H1 (cell line): ENCODE results near the gene SEMA3B. TPM values are rescaled to one million over a fixed set of nuclear protein-coding genes. Genes with fewer than 3 reads are reported as not detected.

Source experiments
- BRCA1 ChIP-seq: IDR thresholded peaks from 2 replicates; pipeline ENCODE4 v1.6.1; 2012; ENCODE audit warnings: low read depth, low read length, improper control_type of control experiment
- HDAC2 ChIP-seq, 2 experiments: fragments of 300-600 bp in 1 of 2; sonication (generic) in 1 of 2; IDR thresholded peaks; 2 replicates each; pipeline ENCODE4 v1.6.1; 2011 to 2012; ENCODE audit warnings: low read depth in 2 of 2, low read length in 2 of 2, mild to moderate bottlenecking in 2 of 2, moderate library complexity in 2 of 2, borderline replicate concordance in 1 of 2, inconsistent platforms in 1 of 2
- RBBP5 ChIP-seq: IDR thresholded peaks from 2 replicates; pipeline ENCODE4 v1.7.1; 2012; ENCODE audit warnings: low read depth, mild to moderate bottlenecking, inconsistent platforms, low read length, moderate library complexity, borderline replicate concordance
- polyA plus RNA-seq, 7 experiments: library from polyadenylated mRNA; depleted of rRNA in 3 of 7; stranded (reverse) in 5 of 7; unstranded in 2 of 7; fragments of >200 nt in 5 of 7; fragments of 200-250 nt in 2 of 7; gene quantifications; 1 replicate in 5 of 7; 2 replicates in 1 of 7; 4 replicates in 1 of 7; pipeline versions ENCODE4 v1.2.1 to v1.2.3, GENCODE V29; 2011 to 2013; ENCODE audit warnings: missing spikeins in 2 of 7, mixed read lengths in 2 of 7
- total RNA-seq: library from RNA; stranded (reverse); fragmentation: NEBNext Ultra II Directional; extraction: Animal tissue kit (Norgen Biotek cat#: 25700); gene quantifications from 2 replicates; pipeline ENCODE4 v1.2.1, GENCODE V29; 2021

The SEMA3B gene
- total and polyA plus RNA-seq, 2 of the 8 experiments (the other 6 are each of a cell fraction or from before 2014, with no cell fraction given) = 3.0 to 4.7 TPM

DNA sequence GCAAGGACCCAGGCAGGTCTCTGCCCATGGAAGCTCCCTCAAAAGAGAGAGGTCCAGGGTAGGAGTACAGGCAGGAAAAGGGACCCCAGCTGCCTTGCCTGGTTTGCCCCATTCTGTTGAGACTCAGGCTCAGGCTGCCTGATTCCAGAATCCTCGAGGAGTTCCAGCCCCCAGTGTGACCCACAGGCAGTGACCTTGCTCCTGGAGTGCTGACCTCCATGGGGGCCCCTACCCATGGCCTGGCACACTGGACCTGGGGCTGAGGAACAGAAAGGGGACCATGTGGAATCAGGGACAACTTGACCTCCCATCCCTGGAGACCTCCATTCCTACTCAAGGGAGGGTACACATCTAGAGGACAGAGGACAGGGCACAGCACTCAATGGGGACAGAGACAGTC lies 3.4 kb upstream of the SEMA3B start (continued):
- TF ChIP-seq HDAC2 (IDR thresholded peaks at IDR 0.05; ENCODE audit: borderline replicate concordance in 1 of 2, low read depth in 2 of 2, low read length in 2 of 2) (no peak), RBBP5 (no peak), BRCA1 (no peak)
